GM12875 (cell line): ENCODE results near the gene SLAMF6.

Source experiments
- H3K4me3 ChIP-seq: one replicate; pipeline ENCODE4 v1.5.1; 2011; ENCODE audit warnings: low read depth, low read length, control low read depth
- CTCF ChIP-seq: IDR thresholded peaks from 2 replicates; pipeline ENCODE4 v1.5.1; 2011; ENCODE audit warnings: low read depth, mild to moderate bottlenecking, control low read depth, inconsistent platforms, low read length, moderate library complexity, borderline replicate concordance; ENCODE audit not compliant: insufficient read depth

The SLAMF6 gene

GRCh38 chr1:160549665-160550006 is 26.6 kb upstream of the SLAMF6 start:
- no peak overlapping the region for H3K4me3 ChIP-seq
- no peak for TF ChIP-seq CTCF

GRCh38 chr1:160548960-160549664 is 26.1 kb upstream of the SLAMF6 start:
- H3K4me3 ChIP-seq: no peak overlapping the region
- no peak for TF ChIP-seq CTCF

GRCh38 chr1:160548183-160548582 is 25.1 kb upstream of the SLAMF6 start:
- H3K4me3 ChIP-seq: no peak overlapping the region
- no peak for TF ChIP-seq CTCF

- H3K4me3 ChIP-seq: no peak overlapping the region
- TF ChIP-seq CTCF: no peak
Observed at GRCh38 chr1:160547422-160547821, 24.4 kb upstream of the SLAMF6 start.

- no peak for TF ChIP-seq CTCF
- H3K4me3 ChIP-seq: no peak overlapping the region
Observed at GRCh38 chr1:160546942-160547341, 23.9 kb upstream of the SLAMF6 start.

GRCh38 chr1:160544647-160545046 is 21.6 kb upstream of the SLAMF6 start:
- peak; percentile 56; the same call in 1 of the 2 replicates for TF ChIP-seq CTCF
- H3K4me3 ChIP-seq: no peak overlapping the region

GRCh38 chr1:160542303-160542945 is 19.4 kb upstream of the SLAMF6 start:
- TF ChIP-seq CTCF: no peak
- no peak overlapping the region for H3K4me3 ChIP-seq
